ENCODE data around the gene VN1R5.
"Not testable (repeated sequence)": the region's sequence is repeated elsewhere in the genome, so short reads cannot be mapped to it uniquely, and the experiment has no call there.

Gene VN1R5

GRCh38 chr1:247270003-247270402 is 14.1 kb downstream of the VN1R5 start:
- no peak for DNase-seq (ENCODE audit: low read depth in 1 of 2, low spot score in 1 of 2)

- DNase-seq (ENCODE audit: low read depth in 1 of 2, low spot score in 1 of 2), result no peak
Measured at GRCh38 chr1:247273013-247273412, 17.1 kb downstream of the VN1R5 start.

GRCh38 chr1:247274605-247275256 is 18.9 kb downstream of the VN1R5 start:
- no peak for DNase-seq (ENCODE audit: low read depth in 1 of 2, low spot score in 1 of 2)

GRCh38 chr1:247277191-247277590 is 21.3 kb downstream of the VN1R5 start:
- DNase-seq (ENCODE audit: low read depth in 1 of 2, low spot score in 1 of 2), result no peak

- no peak for DNase-seq (ENCODE audit: low read depth in 1 of 2, low spot score in 1 of 2)
Measured at GRCh38 chr1:247281001-247281574, 25.2 kb downstream of the VN1R5 start.

GRCh38 chr1:247286134-247286670 is 30.3 kb downstream of the VN1R5 start:
- DNase-seq (ENCODE audit: low read depth in 1 of 2, low spot score in 1 of 2), result no peak

- no peak for DNase-seq (ENCODE audit: low read depth in 1 of 2, low spot score in 1 of 2)
Measured at GRCh38 chr1:247287460-247287859, 31.6 kb downstream of the VN1R5 start.

GRCh38 chr1:247288341-247288740 is 32.5 kb downstream of the VN1R5 start:
- DNase-seq (ENCODE audit: low read depth in 1 of 2, low spot score in 1 of 2), result no peak

GRCh38 chr1:247289274-247289892 is 33.5 kb downstream of the VN1R5 start:
- DNase-seq (ENCODE audit: low read depth in 1 of 2, low spot score in 1 of 2), result not testable (repeated sequence)

- DNase-seq (ENCODE audit: low read depth in 1 of 2, low spot score in 1 of 2), result no peak
Measured at GRCh38 chr1:247290576-247290975, 34.7 kb downstream of the VN1R5 start.

- no peak for DNase-seq (ENCODE audit: low read depth in 1 of 2, low spot score in 1 of 2)
Measured at GRCh38 chr1:247291161-247291560, 35.3 kb downstream of the VN1R5 start.

GRCh38 chr1:247291833-247292561 is 36.1 kb downstream of the VN1R5 start:
- DNase-seq (ENCODE audit: low read depth in 1 of 2, low spot score in 1 of 2), result no peak

GRCh38 chr1:247293047-247293446 is 37.2 kb downstream of the VN1R5 start:
- DNase-seq (ENCODE audit: low read depth in 1 of 2, low spot score in 1 of 2), result no peak

- no peak for DNase-seq (ENCODE audit: low read depth in 1 of 2, low spot score in 1 of 2)
Measured at GRCh38 chr1:247294282-247294681, 38.4 kb downstream of the VN1R5 start.

- DNase-seq (ENCODE audit: low read depth in 1 of 2, low spot score in 1 of 2), result no peak
Measured at GRCh38 chr1:247295274-247295684, 39.4 kb downstream of the VN1R5 start.

- no peak for DNase-seq (ENCODE audit: low read depth in 1 of 2, low spot score in 1 of 2)
Measured at GRCh38 chr1:247295746-247296145, 39.9 kb downstream of the VN1R5 start.

- DNase-seq (ENCODE audit: low read depth in 1 of 2, low spot score in 1 of 2), result no peak
Measured at GRCh38 chr1:247296599-247297180, 40.8 kb downstream of the VN1R5 start.

GRCh38 chr1:247297263-247298123 is 41.6 kb downstream of the VN1R5 start:
- no peak for DNase-seq (ENCODE audit: low read depth in 1 of 2, low spot score in 1 of 2)

GRCh38 chr1:247298124-247298481 is 42.2 kb downstream of the VN1R5 start:
- DNase-seq (ENCODE audit: low read depth in 1 of 2, low spot score in 1 of 2), result no peak

- DNase-seq (ENCODE audit: low read depth in 1 of 2, low spot score in 1 of 2), result no peak
Measured at GRCh38 chr1:247298701-247299100, 42.8 kb downstream of the VN1R5 start.

Measured in activated CD4-positive, alpha-beta T cell treated with anti-CD3 and anti-CD28 coated beads, Interleukin-2, amount 50 U/mL, for 24 hours (primary cell).